ENCODE data around the gene USP19.

GRCh38 chr3:49098429-49098828 is 22.2 kb downstream of the USP19 start:
- no peak for TF ChIP-seq CHD1 (IDR thresholded peaks at IDR 0.05; ENCODE audit: low read depth, low read length)
- TF ChIP-seq MAFK (IDR thresholded peaks at IDR 0.05; ENCODE audit: low read depth, low read length): no peak
- TF ChIP-seq TAF7 (optimal IDR thresholded peaks at IDR 0.05; ENCODE audit: borderline replicate concordance, low read depth, low read length): no peak
- no peak for TF ChIP-seq CTCF (IDR thresholded peaks at IDR 0.05; ENCODE audit: control extremely low read depth in 1 of 3, insufficient read depth in 1 of 3, low read depth in 1 of 3, low read length in 3 of 3)
